ENCODE data around the gene GGA3.
"Not testable (repeated sequence)": the region's sequence is repeated elsewhere in the genome, so short reads cannot be mapped to it uniquely, and the experiment has no call there.

The GGA3 gene

GRCh38 chr17:75227729-75228128 is 33.7 kb downstream of the GGA3 start:
- DNase-seq (ENCODE audit: insufficient read length, low spot score): no peak
- no peak for FAIRE-seq

- DNase-seq (ENCODE audit: insufficient read length, low spot score) (no peak), FAIRE-seq (no peak)
Measured at GRCh38 chr17:75225016-75225415, 36.4 kb downstream of the GGA3 start.

DNA sequence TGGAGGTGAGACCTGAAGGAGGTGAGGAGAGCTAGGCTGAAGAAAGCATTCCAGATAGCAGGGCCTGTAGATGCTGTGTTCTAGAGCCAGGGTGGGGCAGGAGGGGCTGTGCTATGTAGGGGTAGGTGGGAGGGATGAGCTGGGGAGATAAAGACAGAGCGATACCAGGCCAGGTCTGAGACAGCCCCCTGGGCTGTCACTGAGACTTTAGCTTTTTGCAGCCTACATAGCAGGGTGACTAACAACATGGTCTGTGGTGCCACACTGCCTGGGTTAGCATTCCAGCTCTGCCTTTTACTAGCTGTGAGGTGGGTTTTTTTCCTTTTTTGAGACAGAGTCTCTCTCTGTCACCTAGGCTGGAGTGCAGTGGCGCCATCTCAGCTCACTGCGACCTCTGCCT is 41.6 kb downstream of the GGA3 start:
- no peak for DNase-seq (ENCODE audit: insufficient read length, low spot score)
- no peak for FAIRE-seq

- DNase-seq (ENCODE audit: insufficient read length, low spot score): no peak
- FAIRE-seq: no peak
Measured at GRCh38 chr17:75218131-75218530, 43.3 kb downstream of the GGA3 start.

DNA sequence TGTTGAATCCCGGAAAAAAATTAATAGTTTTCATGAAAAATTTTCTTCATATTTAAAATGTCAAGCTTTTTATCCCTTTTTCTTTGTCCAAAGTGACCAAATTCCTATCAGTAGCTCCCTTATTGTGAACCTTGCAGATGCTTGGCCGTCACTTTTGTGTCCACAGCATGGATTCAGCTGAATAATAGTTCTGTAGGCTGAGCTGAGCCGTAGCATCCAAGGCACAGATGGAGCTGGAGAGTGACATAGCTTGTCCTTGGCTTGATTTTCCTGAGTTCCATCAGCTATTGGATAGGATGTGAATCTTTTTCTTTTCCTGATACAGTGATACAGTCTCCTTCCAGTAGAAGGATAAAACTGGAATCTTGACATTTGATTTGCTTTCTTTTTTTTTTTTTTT is 52.3 kb downstream of the GGA3 start:
- FAIRE-seq (no peak), DNase-seq (ENCODE audit: insufficient read length, low spot score) (no peak)

GRCh38 chr17:75208161-75208560 is 53.2 kb downstream of the GGA3 start:
- no peak for DNase-seq (ENCODE audit: insufficient read length, low spot score)
- no peak for FAIRE-seq

GRCh38 chr17:75207760-75208159 is 53.6 kb downstream of the GGA3 start:
- FAIRE-seq: no peak
- DNase-seq (ENCODE audit: insufficient read length, low spot score): no peak

GRCh38 chr17:75207050-75207407 is 54.4 kb downstream of the GGA3 start:
- DNase-seq (ENCODE audit: insufficient read length, low spot score): not testable (repeated sequence)

DNA sequence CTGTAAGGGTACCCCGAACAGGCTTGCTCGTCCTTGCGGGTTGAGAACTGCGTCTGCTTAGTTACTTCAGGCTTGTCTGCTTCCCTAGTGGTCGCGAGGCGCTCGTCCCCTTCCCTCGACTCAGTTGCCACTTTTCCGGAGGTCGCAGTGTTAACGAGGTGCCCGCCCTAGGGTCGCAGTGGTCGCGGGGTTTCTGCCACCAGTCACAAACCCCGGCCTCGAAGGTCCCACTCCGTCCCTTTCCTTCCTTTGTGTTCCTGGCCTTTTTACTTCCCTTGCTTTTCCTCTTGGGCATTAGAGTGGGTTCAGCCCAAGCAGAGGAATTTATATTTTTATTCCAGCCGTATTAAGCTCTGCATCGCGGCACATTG is 55.6 kb downstream of the GGA3 start:
- DNase-seq (ENCODE audit: insufficient read length, low spot score) (no peak), FAIRE-seq (no peak)

More at GRCh38 chr17:75207050-75207407, 54.4 kb downstream of the GGA3 start:
- FAIRE-seq: not testable (repeated sequence)

DNA sequence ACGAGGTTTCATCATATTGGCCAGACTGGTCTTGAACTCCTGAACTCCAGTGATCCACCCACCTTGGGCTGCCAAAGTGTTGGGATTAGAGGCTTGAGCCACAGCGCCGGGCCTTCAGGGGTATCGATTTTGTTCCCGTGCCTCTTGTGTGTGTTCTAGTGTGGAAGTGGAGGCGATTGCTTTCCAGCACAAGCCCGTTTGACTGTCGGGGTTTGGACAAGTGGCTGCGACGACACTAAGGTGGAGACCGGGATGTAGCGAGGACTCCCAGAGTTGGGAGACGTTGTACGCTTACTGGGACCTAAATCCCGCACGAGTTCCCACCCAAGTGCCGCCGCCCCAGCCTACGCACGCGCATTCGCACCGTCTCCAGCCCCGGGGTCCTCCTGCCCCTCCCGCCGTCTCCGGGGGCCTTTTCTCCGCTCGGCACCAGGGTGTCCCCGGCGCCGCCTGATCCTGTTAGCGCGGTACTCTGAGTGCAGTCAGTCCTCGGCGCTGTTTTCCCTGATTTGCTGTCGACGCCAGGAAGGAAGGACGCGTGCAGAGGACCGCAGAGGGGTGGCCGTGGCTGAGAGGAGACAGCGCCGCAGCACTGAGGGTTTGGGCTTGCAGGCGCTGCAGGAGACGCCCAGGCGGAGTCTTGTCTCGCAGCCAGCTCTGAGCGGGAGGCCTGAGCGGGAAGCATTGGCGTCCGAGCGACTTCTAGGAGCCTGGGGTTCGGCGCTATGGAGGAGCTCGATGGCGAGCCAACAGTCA is 56.2 kb downstream of the GGA3 start, which contains the start of gene NUP85:
TSS of gene NUP85 (plus strand) at position 643 of the 756 bp plus-strand sequence. CDS start at position 726, 83 bp downstream.
- peak; percentile 100 for DNase-seq (ENCODE audit: insufficient read length, low spot score)
- peak; percentile 89 for FAIRE-seq

DNA sequence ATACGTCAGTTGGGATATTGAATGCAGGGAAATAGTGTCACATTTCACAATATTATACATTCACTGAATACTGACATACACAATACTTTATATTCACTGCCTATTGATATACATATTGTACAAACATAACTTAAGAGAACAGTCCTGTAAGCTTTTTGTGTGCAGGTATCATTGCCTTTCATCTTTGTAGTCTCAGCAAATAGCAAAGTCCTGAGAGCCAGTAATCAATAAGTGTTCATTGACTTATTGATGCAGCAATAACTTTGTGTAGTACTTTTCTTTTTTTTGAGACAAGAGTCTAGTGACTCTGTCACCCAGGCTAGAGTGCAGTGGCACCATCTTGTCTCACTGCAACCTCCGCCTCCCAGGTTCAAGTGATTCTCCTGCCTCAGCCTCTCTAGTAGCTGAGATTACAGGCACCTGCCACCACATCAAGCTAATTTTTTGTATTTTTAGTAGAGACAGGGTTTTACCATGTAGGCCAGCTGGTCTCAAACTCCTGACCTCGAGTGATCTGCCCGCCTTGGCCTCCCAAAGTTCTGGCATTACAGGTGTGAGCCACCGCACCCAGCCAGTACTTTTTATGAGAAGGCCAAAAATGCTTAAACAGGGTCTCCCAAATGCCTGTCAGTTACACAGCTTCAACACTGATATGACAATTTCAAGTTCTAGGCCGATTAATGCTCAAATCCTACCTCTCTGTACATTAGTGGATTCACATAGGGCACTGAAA is 61.4 kb downstream of the GGA3 start:
- FAIRE-seq (no peak), DNase-seq (ENCODE audit: insufficient read length, low spot score) (no peak)

DNA sequence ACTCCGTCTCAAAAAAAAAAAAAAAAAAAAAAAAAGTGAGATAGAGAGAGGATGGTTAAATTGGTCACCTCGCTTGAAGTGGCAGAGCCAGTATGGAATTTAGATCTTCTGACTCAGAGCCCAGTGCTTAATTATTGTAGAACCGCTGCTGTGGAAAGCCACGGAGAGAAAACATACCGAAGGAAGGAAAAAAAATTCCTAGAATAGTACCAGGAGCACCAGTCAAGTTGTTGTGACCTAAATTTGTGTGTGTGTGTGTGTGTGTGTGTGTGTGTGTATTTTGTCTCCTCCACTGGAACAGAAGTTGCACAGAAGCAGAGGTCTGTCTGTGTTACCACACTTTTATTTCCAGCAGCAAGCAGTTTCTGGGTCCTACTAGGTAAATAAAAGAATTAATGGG is 66.5 kb downstream of the GGA3 start:
- DNase-seq (ENCODE audit: insufficient read length, low spot score) (no peak), FAIRE-seq (no peak)

DNA sequence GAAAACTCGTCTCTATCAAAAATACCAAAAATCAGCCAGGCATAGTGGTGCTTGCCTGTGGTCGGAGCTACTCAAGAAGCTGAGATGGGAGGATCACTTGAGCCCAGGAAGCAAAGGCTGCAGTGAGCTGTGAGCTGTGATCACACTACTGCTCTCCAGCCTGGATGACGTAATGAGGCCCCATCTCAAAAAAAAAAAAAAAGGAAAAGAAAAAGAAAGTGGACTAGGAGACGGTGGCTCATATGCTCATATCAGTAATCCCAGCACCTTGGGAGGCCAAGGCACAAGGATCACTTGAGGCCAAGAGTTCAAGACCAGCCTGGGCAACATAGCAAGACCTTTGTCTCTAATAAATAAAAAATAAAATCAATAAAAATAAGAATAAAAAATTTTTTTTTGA is 69.8 kb downstream of the GGA3 start:
- FAIRE-seq (no peak), DNase-seq (ENCODE audit: insufficient read length, low spot score) (no peak)

- DNase-seq (ENCODE audit: insufficient read length, low spot score) (no peak), FAIRE-seq (no peak)
Measured at GRCh38 chr17:75188614-75189013, 72.8 kb downstream of the GGA3 start.
